HepG2 (cell line): ENCODE data around the gene SIRPA. TPM values are rescaled to one million over a fixed set of nuclear protein-coding genes. Genes with fewer than 3 reads are reported as not detected.

ENCODE experiments used
- BORCS8-MEF2B ChIP-seq: sonication (generic); formaldehyde crosslinking; IDR thresholded peaks from 2 replicates; pipeline ENCODE4 v1.8.0; 2022; ENCODE audit warnings: mild to moderate bottlenecking, missing genetic modification reagents
- CEBPB ChIP-seq: IDR thresholded peaks from 2 replicates; pipeline ENCODE4 v1.6.1; 2011; ENCODE audit warnings: low read depth, low read length, improper control_type of control experiment, borderline replicate concordance
- DMAP1 ChIP-seq: IDR thresholded peaks from 2 replicates; pipeline ENCODE4 v1.6.1; 2016
- FOXA3 ChIP-seq: IDR thresholded peaks from 2 replicates; pipeline ENCODE4 v1.6.1; 2016; ENCODE audit warnings: missing genetic modification reagents, missing compliant biosample characterization
- GATA4 ChIP-seq: sonication (generic); IDR thresholded peaks from 2 replicates; pipeline ENCODE4 v1.6.1; 2016; ENCODE audit warnings: antibody characterized with exemption, low read depth, borderline replicate concordance
- HOXA5 ChIP-seq: sonication (generic); formaldehyde crosslinking; IDR thresholded peaks from 2 replicates; pipeline ENCODE4 v1.4.0; 2020; ENCODE audit warnings: missing genetic modification reagents
- KDM2A ChIP-seq: sonication (generic); formaldehyde crosslinking; IDR thresholded peaks from 2 replicates; pipeline ENCODE4 v1.4.0; 2020; ENCODE audit warnings: low read depth, missing genetic modification reagents, borderline replicate concordance
- KDM4B ChIP-seq: sonication (generic); formaldehyde crosslinking; IDR thresholded peaks from 2 replicates; pipeline ENCODE4 v1.4.0; 2020; ENCODE audit warnings: missing genetic modification reagents
- NFRKB ChIP-seq: fragments of 450-650 bp; IDR thresholded peaks from 2 replicates; pipeline ENCODE4 v1.6.1; 2017
- NR2F1 ChIP-seq, 2 experiments: fragments of 450-650 bp in 1 of 2; formaldehyde crosslinking in 1 of 2; IDR thresholded peaks; 2 replicates each; pipeline versions ENCODE4 v1.5.0 to v1.6.1; 2016 to 2020; ENCODE audit warnings: mild to moderate bottlenecking in 1 of 2, missing compliant biosample characterization in 1 of 2, missing genetic modification reagents in 1 of 2, moderate library complexity in 1 of 2
- SETDB1 ChIP-seq: sonication (generic); formaldehyde crosslinking; IDR thresholded peaks from 2 replicates; pipeline ENCODE4 v1.5.1; 2020; ENCODE audit warnings: missing genetic modification reagents, mild to moderate bottlenecking, borderline replicate concordance
- TOE1 ChIP-seq: sonication (generic); formaldehyde crosslinking; IDR thresholded peaks from 2 replicates; pipeline ENCODE4 v1.4.0; 2020; ENCODE audit warnings: mild to moderate bottlenecking, missing genetic modification reagents
- ZFP1 ChIP-seq: IDR thresholded peaks from 2 replicates; pipeline ENCODE4 v1.6.1; 2016
- ZNF10 ChIP-seq: sonication (generic); formaldehyde crosslinking; IDR thresholded peaks from 2 replicates; pipeline ENCODE4 v1.4.0; 2020; ENCODE audit warnings: mild to moderate bottlenecking, low read depth, missing genetic modification reagents, borderline replicate concordance
- ZNF143 ChIP-seq: sonication (generic); formaldehyde crosslinking; IDR thresholded peaks from 2 replicates; pipeline ENCODE4 v1.4.0; 2020; ENCODE audit warnings: missing genetic modification reagents
- ZNF264 ChIP-seq: sonication (generic); formaldehyde crosslinking; IDR thresholded peaks from 2 replicates; pipeline ENCODE4 v1.4.0; 2020; ENCODE audit warnings: missing genetic modification reagents
- ZNF441 ChIP-seq: sonication (generic); formaldehyde crosslinking; IDR thresholded peaks from 2 replicates; pipeline ENCODE4 v1.7.0; 2021; ENCODE audit warnings: missing genetic modification reagents, borderline replicate concordance
- ZNF569 ChIP-seq: sonication (generic); formaldehyde crosslinking; IDR thresholded peaks from 2 replicates; pipeline ENCODE4 v1.5.0; 2020; ENCODE audit warnings: mild to moderate bottlenecking, missing genetic modification reagents, moderate library complexity, borderline replicate concordance
- ZNF709 ChIP-seq: sonication (generic); formaldehyde crosslinking; IDR thresholded peaks from 2 replicates; pipeline ENCODE4 v1.5.0; 2020; ENCODE audit warnings: mild to moderate bottlenecking, missing genetic modification reagents
- ZNF720 ChIP-seq: sonication (generic); formaldehyde crosslinking; IDR thresholded peaks from 2 replicates; pipeline ENCODE4 v1.4.0; 2020; ENCODE audit warnings: missing genetic modification reagents
- ZNF775 ChIP-seq: sonication (generic); formaldehyde crosslinking; IDR thresholded peaks from 2 replicates; pipeline ENCODE4 v1.4.0; 2020; ENCODE audit warnings: missing genetic modification reagents, mild to moderate bottlenecking, moderate library complexity, borderline replicate concordance
- polyA plus RNA-seq, 8 experiments: library from polyadenylated mRNA; depleted of rRNA in 3 of 8; stranded (reverse) in 7 of 8; unstranded in 1 of 8; fragments of >200 nt; fragmentation: Illumina TruSeq in 4 of 8; extraction: Trizol in 4 of 8; gene quantifications; 2 replicates each; pipeline versions ENCODE4 v1.2.1 to v1.2.3, GENCODE V29; 2011 to 2016; ENCODE audit warnings: low read depth in 4 of 8, missing spikeins in 1 of 8, mixed read lengths in 1 of 8; ENCODE audit not compliant: insufficient read depth in 1 of 8
- total RNA-seq, 5 experiments: library from RNA; depleted of rRNA; stranded (reverse); fragments of >200 nt; fragmentation: Illumina TruSeq; extraction: Trizol; gene quantifications; 2 replicates each; pipeline ENCODE4 v1.2.3, GENCODE V29; 2016; ENCODE audit warnings: low read depth in 1 of 5
- TF ChIP-seq, protein P1 (sequence below): sonication (generic); formaldehyde crosslinking; IDR thresholded peaks from 2 replicates; pipeline ENCODE4 v1.4.0; 2020; ENCODE audit warnings: missing genetic modification reagents, borderline replicate concordance

SIRPA gene
- total and polyA plus RNA-seq, 2 of the 13 experiments (the other 11 are each of a cell fraction or from before 2014, with no cell fraction given): 7.2 to 17.6 TPM

DNA sequence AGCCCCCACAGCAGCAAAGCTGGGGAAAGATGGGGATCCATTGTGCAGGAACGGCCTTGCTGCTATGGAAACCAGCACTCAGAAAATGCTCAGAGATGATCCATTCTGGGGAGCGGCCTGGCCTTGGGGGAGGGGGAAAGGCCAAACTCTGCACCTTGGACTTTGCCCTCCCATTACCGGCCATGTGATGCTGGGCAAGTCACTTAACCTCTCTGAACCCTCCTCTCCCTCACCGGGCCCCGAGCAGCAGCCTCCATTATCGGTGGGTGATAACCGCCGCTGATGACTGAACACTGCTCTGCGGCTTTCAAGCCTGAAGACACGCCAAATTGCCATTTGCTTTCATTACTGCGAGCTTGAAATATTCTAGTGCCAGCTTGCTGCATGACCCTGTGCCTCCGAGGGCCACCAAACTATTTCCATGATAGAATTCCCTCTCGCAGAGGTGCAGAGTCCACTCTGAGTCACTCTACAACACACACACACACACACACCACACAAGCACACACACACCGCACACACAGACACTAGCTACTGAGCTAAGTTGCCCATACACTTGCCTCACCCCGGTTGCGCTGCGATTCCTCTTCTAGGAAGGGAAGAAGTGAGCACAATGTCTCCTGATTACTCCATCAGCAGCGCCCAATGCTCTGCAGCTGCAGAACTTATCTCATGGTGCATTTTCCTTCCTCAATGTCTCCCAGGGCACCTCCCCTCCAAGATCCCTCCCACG, 20.6 kb upstream of the SIRPA start (continued):
- TF ChIP-seq CEBPB: 0 out of 2 replicates have a peak, but pooled peaks have one; percentile 14
- TF ChIP-seq ZNF264 (CRISPR knock-in tag): no peak
- peak in 1 of 2 experiments; percentile 85; a peak in 2 of 4 replicates for TF ChIP-seq NR2F1 (CRISPR knock-in tag; IDR thresholded peaks at IDR 0.05)
- no peak for TF ChIP-seq ZNF143 (CRISPR knock-in tag)
- no peak for TF ChIP-seq ZNF10 (CRISPR knock-in tag)
- no peak for TF ChIP-seq TOE1
- no peak for TF ChIP-seq BORCS8-MEF2B (CRISPR knock-in tag)
- TF ChIP-seq HOXA5: no peak
- no peak for TF ChIP-seq GATA4
- TF ChIP-seq ZNF709 (CRISPR knock-in tag): no peak
- TF ChIP-seq KDM2A (CRISPR knock-in tag): no peak
- peak; percentile 31; the same call in 1 of the 2 replicates for TF ChIP-seq DMAP1
- 0 out of 2 replicates have a peak, but pooled peaks have one; percentile 18 for TF ChIP-seq ZNF441 (CRISPR knock-in tag)
- no peak for TF ChIP-seq KDM4B (CRISPR knock-in tag)
- no peak for TF ChIP-seq ZNF775
- TF ChIP-seq, protein P1, sequence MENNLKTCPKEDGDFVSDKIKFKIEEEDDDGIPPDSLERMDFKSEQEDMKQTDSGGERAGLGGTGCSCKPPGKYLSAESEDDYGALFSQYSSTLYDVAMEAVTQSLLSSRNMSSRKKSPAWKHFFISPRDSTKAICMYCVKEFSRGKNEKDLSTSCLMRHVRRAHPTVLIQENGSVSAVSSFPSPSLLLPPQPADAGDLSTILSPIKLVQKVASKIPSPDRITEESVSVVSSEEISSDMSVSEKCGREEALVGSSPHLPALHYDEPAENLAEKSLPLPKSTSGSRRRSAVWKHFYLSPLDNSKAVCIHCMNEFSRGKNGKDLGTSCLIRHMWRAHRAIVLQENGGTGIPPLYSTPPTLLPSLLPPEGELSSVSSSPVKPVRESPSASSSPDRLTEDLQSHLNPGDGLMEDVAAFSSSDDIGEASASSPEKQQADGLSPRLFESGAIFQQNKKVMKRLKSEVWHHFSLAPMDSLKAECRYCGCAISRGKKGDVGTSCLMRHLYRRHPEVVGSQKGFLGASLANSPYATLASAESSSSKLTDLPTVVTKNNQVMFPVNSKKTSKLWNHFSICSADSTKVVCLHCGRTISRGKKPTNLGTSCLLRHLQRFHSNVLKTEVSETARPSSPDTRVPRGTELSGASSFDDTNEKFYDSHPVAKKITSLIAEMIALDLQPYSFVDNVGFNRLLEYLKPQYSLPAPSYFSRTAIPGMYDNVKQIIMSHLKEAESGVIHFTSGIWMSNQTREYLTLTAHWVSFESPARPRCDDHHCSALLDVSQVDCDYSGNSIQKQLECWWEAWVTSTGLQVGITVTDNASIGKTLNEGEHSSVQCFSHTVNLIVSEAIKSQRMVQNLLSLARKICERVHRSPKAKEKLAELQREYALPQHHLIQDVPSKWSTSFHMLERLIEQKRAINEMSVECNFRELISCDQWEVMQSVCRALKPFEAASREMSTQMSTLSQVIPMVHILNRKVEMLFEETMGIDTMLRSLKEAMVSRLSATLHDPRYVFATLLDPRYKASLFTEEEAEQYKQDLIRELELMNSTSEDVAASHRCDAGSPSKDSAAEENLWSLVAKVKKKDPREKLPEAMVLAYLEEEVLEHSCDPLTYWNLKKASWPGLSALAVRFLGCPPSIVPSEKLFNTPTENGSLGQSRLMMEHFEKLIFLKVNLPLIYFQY: no peak
- TF ChIP-seq FOXA3 (CRISPR knock-in tag): no peak
- TF ChIP-seq NFRKB: no peak
- no peak for TF ChIP-seq ZFP1 (CRISPR knock-in tag)
- no peak for TF ChIP-seq SETDB1 (CRISPR knock-in tag)
- no peak for TF ChIP-seq ZNF569 (CRISPR knock-in tag)
- TF ChIP-seq ZNF720 (CRISPR knock-in tag): no peak
